Left ventricle myocardium inferior (tissue), 1 donor: ENCODE data around the gene SLC35E4. TPM values are rescaled to one million over a fixed set of nuclear protein-coding genes. Genes with fewer than 3 reads are reported as not detected.

Source experiments
- DNase-seq: peaks from one replicate; pipeline ENCODE4 v3.0.0-alpha.2; 2020
- H3K27ac ChIP-seq: fragments of 200-600 bp; replicated peaks from 2 replicates; pipeline ENCODE4 v1.8.0; 2021
- H3K27me3 ChIP-seq: fragments of 200-600 bp; 2 replicates; pipeline ENCODE4 v1.8.0; 2021; ENCODE audit warnings: low read depth
- H3K36me3 ChIP-seq: fragments of 200-600 bp; 2 replicates; pipeline ENCODE4 v1.8.0; 2021
- H3K4me1 ChIP-seq: fragments of 200-600 bp; 2 replicates; pipeline ENCODE4 v1.8.0; 2021
- H3K4me3 ChIP-seq: fragments of 200-600 bp; 2 replicates; pipeline ENCODE4 v1.8.0; 2021; ENCODE audit warnings: mild to moderate bottlenecking, moderate library complexity
- H3K9me3 ChIP-seq: fragments of 200-600 bp; replicated peaks from 2 replicates; pipeline ENCODE4 v1.8.0; 2021
- intact Hi-C: fragments of 100-400 bp; cut with micrococcal nuclease; formaldehyde crosslinking; loops from one replicate; pipeline ENCODE4 v1.11.0; 2022
- total RNA-seq: library from RNA; stranded (reverse); fragmentation: NEBNext Ultra II Directional; extraction: Animal tissue kit (Norgen Biotek cat#: 25700); gene quantifications from one replicate; pipeline ENCODE4 v1.2.1, GENCODE V29; 2021
- TF ChIP-seq, protein P1 (sequence below): fragments of 200-600 bp; IDR thresholded peaks from 2 replicates; pipeline ENCODE4 v1.8.0; 2021; ENCODE audit warnings: antibody characterized with exemption, mild to moderate bottlenecking, borderline replicate concordance
- donor health status: DM: no; HTN: yes; CAD: no; lungs with severe emphysema.

Gene SLC35E4
- total RNA-seq, 1 donor from 2014 or later = 3.8 TPM

DNA sequence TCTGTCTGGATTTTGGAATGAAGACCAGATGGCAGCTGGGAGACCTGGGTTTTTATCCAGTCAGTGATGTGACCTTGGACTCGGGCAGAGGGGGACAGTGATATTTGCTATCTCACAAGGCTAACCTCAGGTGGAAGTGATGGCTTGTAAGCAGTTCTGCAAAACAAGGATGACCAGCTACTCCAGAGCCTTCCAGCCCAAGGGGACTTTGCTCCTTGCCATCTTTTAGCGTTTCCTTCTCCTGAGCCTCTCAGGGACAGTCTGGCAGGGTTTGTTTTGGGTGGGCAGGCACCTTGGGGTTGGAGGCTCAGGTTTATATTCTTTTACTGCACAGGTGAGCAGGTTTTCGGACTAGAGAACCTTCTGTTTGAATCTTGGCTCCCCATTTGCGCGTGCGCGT lies 49.6 kb downstream of the SLC35E4 start:
- Histone ChIP-seq H3K27me3 (no peaks in the 10 kb centered on the region), H3K36me3 (no peaks in the 10 kb centered on the region), H3K27ac (no peak overlapping the region), H3K9me3 (no peaks in the 10 kb centered on the region), H3K4me1 (peaks cover 8% of the 10 kb centered on the region), H3K4me3 (no peak overlapping the region)
- intact Hi-C loops = no loop called here
- no peak for DNase-seq
- TF ChIP-seq, protein P1, sequence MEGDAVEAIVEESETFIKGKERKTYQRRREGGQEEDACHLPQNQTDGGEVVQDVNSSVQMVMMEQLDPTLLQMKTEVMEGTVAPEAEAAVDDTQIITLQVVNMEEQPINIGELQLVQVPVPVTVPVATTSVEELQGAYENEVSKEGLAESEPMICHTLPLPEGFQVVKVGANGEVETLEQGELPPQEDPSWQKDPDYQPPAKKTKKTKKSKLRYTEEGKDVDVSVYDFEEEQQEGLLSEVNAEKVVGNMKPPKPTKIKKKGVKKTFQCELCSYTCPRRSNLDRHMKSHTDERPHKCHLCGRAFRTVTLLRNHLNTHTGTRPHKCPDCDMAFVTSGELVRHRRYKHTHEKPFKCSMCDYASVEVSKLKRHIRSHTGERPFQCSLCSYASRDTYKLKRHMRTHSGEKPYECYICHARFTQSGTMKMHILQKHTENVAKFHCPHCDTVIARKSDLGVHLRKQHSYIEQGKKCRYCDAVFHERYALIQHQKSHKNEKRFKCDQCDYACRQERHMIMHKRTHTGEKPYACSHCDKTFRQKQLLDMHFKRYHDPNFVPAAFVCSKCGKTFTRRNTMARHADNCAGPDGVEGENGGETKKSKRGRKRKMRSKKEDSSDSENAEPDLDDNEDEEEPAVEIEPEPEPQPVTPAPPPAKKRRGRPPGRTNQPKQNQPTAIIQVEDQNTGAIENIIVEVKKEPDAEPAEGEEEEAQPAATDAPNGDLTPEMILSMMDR = no peak

DNA sequence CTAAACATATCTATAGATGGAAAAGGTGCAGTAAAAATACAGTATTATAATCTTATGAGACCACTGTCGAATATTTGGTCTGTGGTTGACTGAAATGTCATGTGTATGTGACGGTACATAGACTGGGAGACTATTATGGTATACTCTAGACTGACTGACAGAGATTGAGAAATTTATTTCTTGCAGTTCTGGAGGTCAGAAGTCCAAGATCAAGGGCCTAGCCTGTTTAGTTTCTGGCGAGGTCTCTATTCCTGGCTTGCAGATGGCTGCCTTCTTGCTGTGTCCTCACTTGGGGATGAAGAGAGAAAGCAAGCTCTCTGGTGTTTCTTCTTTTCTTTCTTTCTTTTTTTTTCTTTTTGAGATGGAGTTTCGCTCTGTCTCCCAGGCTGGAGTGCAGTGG lies 51.8 kb downstream of the SLC35E4 start:
- DNase-seq = no peak
- TF ChIP-seq, protein P1 = no peak
- Histone ChIP-seq H3K4me1 (no peaks in the 10 kb centered on the region), H3K9me3 (no peaks in the 10 kb centered on the region), H3K36me3 (no peaks in the 10 kb centered on the region), H3K27me3 (no peaks in the 10 kb centered on the region), H3K27ac (no peak overlapping the region), H3K4me3 (no peak overlapping the region)
- intact Hi-C loops = no loop called here

DNA sequence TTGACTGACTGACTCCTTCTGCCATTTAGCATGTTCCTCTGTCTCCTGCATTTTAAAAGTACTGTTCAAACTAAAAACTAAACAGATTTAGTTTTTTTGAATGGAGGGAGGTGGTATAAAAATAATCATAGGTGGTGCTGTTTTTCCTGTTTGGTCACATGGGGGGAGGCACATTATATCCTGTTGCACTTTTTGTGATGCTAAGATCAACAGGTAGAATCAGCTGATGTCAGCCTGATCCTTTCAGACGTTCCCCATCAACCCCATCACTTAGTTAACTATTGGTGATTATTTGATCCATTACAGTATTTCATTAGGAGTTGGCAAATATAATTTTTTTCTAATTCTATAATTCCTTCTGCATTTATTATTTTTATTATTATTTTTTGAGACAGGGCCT lies 54.0 kb downstream of the SLC35E4 start:
- H3K4me1 ChIP-seq = peaks cover 6% of the 10 kb centered on the region
- H3K9me3 ChIP-seq = no peaks in the 10 kb centered on the region
- intact Hi-C loops = no loop called here
- H3K36me3 ChIP-seq = no peaks in the 10 kb centered on the region
- H3K27ac ChIP-seq = no peak overlapping the region
- peaks cover 5% of the 10 kb centered on the region for H3K27me3 ChIP-seq
- H3K4me3 ChIP-seq = no peak overlapping the region
- no peak for DNase-seq
- TF ChIP-seq, protein P1 = no peak

DNA sequence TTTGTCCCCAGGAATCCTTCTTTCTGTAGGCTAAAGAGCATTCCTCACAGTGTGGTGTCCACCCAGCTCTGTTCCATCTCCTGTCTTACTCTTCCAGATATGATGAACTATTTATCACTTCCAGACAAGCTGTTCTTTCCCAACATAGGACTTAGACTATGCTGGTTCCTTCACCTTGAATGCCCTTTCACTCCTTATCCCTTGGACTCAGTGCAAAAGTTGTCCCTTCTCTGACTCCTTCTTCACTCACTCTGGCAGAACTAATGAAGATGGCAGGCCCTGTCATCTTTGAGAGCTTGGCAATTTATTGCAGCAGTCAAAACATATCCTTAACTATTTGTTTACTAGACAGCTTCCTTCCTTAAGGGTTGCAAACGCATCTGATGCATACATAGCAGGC lies 55.6 kb downstream of the SLC35E4 start:
- Histone ChIP-seq H3K4me1 (peaks cover 15% of the 10 kb centered on the region), H3K4me3 (no peak overlapping the region), H3K9me3 (no peaks in the 10 kb centered on the region), H3K27me3 (peaks cover 18% of the 10 kb centered on the region), H3K36me3 (no peaks in the 10 kb centered on the region), H3K27ac (no peak overlapping the region)
- TF ChIP-seq, protein P1 = no peak
- no peak for DNase-seq
- intact Hi-C loops = no loop called here

DNA sequence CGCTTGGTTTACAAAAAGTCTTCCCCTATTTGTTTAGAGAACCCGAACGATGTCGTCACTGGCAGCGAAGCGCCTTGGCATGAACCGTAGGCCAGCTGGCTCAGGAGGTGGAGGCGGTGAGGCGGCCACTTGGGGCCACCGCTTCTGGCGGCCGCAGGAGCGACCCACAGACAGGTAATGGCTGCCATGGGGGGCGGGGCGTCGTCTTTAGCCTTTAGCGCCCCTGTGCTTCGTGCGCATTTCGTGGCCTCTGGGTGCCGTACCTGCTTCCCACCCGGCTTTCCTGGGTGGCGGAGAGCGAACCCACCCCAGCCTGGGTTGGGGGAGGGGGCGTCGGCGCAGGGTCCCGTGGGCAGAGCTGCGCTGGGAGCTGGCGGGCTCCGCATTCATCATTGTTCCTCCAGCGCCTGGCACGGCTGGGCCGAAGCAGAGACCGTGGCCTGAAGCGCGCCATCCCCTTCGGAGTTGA lies 58.6 kb downstream of the SLC35E4 start:
- Histone ChIP-seq H3K4me3 (peak overlapping the region; percentile 75), H3K36me3 (no peaks in the 10 kb centered on the region), H3K27ac (peak overlapping the region; percentile 71), H3K4me1 (peaks cover 15% of the 10 kb centered on the region), H3K27me3 (peaks cover 18% of the 10 kb centered on the region), H3K9me3 (no peaks in the 10 kb centered on the region)
- DNase-seq = peak; percentile 40
- TF ChIP-seq, protein P1 = no peak
- intact Hi-C loops = no loop called here
